Measurements from ENCODE around the gene CACNA1C.

CACNA1C gene

DNA sequence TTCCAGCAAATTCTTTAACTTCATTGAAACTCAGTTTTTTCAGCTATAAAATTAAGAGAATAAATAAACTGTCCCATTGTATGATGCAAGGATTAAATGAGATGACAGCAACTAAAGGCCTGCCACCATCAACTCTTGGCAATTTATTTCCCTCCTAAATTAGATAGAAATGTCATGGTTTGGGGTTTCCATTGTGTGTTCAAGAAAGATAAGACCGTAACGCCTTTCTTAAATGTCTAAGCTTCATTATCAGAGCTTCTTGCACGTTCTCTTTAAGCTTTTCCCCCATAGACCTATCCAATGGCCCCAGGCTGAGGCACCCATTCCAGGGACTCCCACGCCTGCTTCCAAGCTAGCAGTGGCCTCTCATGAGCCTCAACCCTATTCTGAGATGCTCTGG, 281.9 kb downstream of the CACNA1C start:
- no peak overlapping the region for H3K4me3 ChIP-seq (ENCODE audit: low read depth, low read length)
- TF ChIP-seq CTCF (IDR thresholded peaks at IDR 0.05; ENCODE audit: low read depth, low read length), result no peak

DNA sequence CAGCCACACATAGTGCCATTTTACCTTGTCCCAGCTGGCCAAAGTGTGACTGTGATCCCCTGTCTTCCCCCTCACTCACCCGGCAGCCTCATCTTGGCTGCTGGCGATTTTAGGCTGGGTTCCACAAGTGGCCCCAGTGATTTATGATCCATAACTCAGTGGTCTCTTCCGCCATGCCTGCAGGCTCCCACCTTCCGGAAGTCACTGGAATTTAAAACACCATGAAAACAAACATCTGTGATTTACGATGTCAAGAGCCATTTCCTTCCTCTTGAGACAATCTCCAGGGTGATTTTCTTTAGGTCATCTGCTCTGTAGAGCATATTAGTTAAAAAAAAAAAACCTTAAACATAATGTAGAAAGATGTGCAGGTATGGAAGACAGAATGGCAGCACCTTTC, 282.3 kb downstream of the CACNA1C start:
- H3K4me3 ChIP-seq (ENCODE audit: low read depth, low read length), result no peak overlapping the region
- no peak for TF ChIP-seq CTCF (IDR thresholded peaks at IDR 0.05; ENCODE audit: low read depth, low read length)

- no peak for TF ChIP-seq CTCF (IDR thresholded peaks at IDR 0.05; ENCODE audit: low read depth, low read length)
Measured at GRCh38 chr12:2335513-2335912, 282.7 kb downstream of the CACNA1C start.

GRCh38 chr12:2335916-2336315, 283.1 kb downstream of the CACNA1C start:
- H3K4me3 ChIP-seq (ENCODE audit: low read depth, low read length), result no peak overlapping the region
- no peak for TF ChIP-seq CTCF (IDR thresholded peaks at IDR 0.05; ENCODE audit: low read depth, low read length)

More at GRCh38 chr12:2335513-2335912, 282.7 kb downstream of the CACNA1C start:
- H3K4me3 ChIP-seq (ENCODE audit: low read depth, low read length), result no peak overlapping the region

DNA sequence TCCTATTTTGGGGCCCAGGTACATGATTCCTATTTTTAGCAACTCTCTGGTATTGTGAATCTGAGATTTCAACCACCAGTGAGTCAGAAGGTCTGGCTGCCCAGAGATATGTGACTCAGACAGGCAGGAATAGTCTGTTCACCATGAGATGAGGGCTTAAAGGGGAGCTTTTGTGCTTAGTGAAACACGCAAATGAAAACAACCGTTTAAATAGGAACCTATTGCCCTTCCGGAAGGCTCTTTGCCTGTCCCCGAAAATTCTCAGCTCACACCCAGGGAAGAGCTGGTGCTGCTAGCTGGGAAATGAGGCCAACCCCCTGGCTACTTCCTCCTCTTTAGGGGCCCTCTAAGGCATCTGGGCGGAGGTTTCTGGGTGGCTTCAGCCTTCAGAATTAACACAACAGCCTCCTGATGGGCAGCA, 283.6 kb downstream of the CACNA1C start:
- no peak for TF ChIP-seq CTCF (IDR thresholded peaks at IDR 0.05; ENCODE audit: low read depth, low read length)
- H3K4me3 ChIP-seq (ENCODE audit: low read depth, low read length), result no peak overlapping the region

DNA sequence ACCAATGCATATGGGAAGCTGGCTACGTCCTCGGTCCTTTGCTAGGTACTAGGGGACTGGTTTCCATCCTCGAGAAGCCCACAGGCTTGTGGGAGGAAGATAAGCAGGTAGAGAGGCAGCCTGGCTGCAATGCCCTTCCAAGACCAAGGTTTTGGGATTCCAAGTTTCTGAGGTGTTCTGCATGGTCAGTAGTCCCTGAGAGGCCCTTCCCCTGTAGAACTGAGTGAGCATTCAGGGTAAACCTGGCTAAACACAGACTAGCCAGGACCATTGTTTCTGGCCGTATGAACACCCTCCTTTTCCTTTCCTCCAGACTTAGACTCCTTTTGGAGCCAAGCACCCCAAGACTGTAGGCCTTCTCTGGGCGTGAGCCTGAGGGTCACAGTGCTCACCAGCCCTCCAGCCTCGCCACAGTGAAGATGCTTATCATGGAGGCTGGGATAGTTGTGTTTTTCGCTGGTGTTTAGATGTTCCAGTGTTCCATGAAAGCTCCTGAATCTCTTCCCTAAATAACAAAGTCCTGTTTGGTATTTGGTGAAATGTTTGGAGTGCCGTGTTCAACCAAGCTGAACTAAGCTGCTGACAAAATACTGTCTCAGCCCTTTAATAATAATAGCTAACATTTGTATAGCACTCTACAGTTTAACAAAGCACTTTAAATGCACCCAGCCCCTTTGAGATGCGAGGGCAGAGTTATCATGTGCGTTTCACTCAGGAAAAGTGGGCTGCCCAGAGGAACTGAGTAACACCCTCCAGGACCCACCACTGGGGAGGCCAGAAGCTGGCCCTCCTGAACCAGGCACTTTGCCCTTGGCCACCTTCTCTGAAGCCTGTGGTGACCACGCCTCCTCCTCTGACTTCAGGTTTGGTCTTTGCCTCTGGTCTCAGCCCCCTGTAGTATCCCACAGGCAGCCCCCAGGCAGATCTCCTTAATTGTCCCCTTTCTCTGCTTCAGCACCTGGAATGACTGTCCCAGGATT, 284.5 kb downstream of the CACNA1C start:
- H3K4me3 ChIP-seq (ENCODE audit: low read depth, low read length), result no peak overlapping the region
- TF ChIP-seq CTCF (IDR thresholded peaks at IDR 0.05; ENCODE audit: low read depth, low read length), result no peak

- TF ChIP-seq CTCF (IDR thresholded peaks at IDR 0.05; ENCODE audit: low read depth, low read length), result no peak
Measured at GRCh38 chr12:2338381-2338780, 285.6 kb downstream of the CACNA1C start.

More at GRCh38 chr12:2338381-2338780, 285.6 kb downstream of the CACNA1C start:
- no peak overlapping the region for H3K4me3 ChIP-seq (ENCODE audit: low read depth, low read length)

Data from WI38 (cell line).